GOT3 (cell line): ENCODE results near the gene GMEB2.
A peak's percentile ranks its signal among the peaks of the same experiment; 100 is the strongest.
"Not testable (repeated sequence)": the region's sequence is repeated elsewhere in the genome, so short reads cannot be mapped to it uniquely, and the experiment has no call there.

Experiments
- DNase-seq: peaks from one replicate; lab custom pipeline; 2025; ENCODE audit warnings: mixed read lengths; lab: John Stamatoyannopoulos, UW

The GMEB2 gene

DNA sequence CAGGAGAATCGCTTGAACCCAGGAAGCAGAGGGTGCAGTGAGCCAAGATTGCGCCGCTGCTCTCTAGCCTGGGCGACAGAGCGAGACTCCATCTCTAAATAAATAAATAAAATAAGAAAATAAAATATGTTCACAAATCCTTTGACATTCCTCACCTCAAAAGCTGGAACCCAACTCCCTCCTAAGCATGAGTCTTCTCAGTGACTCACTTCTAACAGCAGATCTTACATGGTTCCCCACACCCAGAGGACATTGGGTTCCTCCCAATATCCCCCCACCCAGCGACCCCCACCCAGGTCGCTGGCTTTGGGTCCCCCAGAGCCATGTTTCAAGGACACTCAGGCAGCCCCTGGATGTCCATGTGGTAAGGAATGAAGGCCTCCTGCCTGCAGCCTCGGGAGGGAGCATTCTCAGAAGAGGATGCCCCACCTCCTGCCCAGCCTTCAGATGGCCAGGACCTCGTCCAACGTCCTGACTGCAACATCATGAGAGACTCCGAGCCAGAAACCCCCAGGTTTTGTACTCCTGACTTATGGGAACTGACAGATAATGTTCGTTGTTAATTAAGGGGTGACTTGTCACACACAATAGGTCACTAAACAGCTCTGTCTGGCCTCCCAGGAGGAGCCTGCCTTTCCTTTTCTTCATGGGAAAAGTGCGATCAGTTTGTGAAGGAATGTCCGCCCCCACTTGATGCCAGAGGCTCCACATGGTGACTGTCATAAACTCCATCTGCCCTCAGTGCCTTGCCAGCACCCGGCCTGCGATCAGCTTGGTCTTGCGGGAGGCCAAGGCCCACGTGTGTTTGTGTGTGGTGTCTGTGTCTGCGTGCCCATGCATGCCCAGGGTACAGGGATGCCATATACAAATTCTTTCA is 10.1 kb upstream of the GMEB2 start:
- DNase-seq = no peak

DNA sequence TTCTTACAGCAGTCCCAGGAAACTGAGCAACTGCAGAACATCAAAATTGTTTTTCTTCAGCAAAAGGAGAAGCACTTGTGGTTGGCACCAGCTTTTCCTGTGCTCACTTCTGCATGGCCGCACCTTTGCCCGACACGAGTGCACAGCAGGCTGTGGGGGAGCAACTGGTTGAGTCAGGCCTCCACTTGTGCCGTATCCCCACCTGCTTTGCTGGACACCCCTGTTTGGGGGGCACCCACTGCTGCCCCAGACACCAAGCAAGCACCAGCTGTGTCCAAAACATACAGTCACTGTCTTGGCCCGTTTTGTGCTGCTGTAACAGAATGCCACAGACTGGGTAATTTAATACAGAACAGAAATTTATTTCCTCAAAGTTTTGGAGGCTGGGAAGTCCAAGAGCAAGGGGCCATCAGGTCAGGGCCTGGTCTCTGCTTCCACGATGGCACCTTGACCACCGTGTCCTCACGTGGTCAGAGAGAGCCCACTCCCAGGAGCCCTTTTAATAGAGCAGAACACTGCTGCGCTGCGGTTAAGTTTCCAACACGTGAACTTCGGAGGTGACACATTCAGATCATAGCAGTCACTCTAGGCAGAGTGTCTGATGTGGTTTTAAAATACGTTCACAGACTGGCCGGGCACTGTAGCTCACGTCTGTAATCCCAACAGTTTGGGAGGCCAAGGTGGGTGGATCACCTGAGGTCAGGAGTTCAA is 8.7 kb upstream of the GMEB2 start:
- no peak for DNase-seq

DNA sequence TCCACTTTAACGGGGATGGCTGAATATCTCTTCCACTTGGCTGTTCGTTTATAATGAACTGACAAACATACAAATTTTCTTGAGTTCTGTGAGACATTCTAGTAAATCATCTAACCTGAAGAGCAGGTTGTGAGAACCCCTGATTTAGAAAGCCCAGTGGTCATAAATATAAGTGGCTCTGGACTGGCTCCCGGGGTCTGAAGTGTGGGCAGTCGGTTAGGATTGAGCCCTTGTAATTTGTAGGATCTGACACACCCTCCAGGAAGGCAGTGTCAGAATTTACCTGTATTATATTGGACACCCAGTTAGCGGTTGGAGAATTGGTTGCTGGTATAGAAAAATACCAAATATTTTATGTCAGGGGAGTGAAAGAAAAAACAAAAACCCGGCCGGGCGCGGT is 6.8 kb upstream of the GMEB2 start:
- no peak for DNase-seq

DNA sequence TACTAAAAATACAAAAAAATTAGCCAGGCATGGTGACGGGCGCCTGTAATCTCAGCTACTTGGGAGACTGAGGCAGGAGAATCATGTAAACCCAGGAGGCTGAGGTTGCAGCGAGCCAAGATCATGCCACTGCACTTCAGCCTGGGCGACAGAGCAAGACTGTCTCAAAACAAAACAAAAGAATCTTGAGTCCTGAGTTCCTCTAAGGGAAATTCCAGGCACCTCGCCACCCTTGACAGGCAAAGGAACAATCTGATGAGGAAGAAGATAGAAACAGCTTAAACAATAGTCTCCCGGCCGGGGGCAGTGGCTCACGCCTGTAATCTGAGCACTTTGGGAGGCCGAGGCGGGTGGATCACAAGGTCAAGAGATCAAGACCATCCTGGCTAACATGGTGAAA is 4.5 kb upstream of the GMEB2 start:
- DNase-seq = not testable (repeated sequence)

DNA sequence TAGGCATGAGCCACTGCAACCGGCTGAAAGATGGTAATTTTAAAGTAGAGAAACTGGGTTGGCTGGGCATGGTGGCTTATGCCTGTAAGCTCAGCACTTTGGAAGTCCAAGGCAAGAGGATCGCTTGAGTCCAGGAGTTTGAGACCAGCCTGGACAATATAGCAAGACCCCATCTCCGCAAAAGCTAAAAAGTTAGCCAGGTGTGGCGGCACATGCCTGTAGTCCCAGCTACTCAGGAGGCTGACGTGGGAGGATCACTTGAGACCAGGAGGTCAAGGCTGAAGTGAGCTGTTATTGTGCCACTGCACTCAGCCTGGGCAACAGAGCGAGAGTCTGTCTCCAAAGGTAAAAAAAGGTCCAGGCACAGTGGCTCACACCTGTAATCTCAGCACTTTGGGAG is 4.1 kb upstream of the GMEB2 start:
- DNase-seq = not testable (repeated sequence)

DNA sequence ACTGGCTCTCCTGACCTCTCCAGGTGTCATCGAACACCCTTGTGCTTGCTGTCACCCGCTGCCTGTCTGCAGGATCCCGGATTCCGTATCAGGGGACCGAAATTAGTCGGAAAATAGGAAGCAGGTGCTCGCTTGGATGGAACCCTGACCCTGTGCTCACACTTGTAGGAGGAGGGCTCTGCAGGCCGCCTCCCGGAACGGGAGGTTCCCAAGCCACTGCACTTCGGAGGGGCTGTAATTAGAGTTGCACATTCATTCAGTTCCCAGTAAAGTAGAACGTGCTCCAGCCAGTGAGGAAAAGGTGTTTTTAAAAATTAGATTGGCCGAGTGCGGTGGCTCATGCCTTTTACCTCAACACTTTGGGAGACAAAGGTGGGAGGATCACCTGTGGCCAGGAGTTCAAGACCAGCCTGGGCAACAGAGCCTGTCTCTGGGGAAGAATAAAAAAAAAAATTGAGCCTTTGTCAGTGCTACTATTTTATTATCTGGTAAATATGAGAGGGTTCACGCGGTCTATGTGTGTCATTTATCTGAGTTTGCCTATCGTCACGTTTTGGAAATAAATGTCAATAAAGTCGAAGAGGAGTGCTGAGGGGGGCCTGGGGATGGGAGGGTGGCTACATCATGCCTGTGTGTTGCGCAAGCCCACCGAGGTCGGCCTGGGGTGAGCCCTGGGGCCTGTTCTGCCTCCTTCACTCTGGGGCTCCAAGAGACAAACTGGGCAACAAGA is 1.5 kb upstream of the GMEB2 start:
- peak; percentile 25 for DNase-seq

DNA sequence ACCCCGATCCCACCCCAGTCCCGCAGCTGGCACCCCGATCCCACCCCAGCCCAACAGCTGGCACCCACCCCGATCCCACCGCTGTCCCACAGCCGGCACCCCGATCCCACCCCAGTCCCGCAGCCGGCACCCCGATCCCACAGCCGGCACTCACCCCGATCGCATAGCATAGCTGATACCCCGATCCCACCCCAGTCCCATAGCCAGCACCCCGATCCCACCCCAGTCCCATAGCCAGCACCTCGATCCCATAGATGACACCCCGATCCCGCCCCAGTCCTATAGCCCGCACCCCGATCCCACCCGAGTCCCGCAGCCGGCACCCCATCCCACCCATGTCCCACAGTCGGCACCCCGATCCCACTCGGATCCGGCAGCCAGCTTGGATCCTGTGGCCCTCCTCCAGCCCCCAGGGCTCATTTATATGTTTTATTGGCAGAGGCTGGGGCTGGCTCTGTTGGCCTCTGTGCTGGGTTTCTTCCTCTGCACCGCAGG is 897 bp upstream of the GMEB2 start:
- DNase-seq = no peak

DNA sequence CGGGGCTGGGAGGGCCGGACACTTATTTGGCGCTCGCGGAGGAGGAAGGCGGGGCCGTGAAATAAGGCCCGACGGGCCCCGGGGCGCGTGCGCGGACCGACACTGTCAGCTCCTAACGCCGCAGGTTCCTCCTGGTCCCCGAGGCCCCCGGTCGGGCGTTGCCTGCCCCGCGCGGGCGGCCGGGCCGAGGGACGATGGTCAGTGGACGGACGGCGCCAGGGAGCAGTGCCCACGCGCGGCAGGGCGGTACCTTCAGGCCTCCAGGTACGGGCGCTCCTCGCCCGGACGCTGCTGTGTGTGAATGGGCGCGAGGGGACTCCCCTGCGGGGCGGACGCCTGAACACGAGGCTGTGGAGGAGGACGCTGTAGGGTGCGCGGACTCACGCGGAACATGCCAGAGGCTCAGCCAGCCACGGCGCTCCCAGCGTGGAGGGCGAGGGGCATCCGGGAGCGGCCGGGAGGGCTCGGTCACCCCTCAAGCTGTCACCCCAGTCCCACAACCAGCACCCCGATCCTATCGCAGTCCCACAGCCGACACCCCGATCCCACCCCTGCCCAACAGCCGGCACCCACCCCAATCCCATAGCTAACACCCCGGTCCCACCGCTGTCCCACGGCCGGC is 339 bp upstream of the GMEB2 start:
- DNase-seq = peak; percentile 91

DNA sequence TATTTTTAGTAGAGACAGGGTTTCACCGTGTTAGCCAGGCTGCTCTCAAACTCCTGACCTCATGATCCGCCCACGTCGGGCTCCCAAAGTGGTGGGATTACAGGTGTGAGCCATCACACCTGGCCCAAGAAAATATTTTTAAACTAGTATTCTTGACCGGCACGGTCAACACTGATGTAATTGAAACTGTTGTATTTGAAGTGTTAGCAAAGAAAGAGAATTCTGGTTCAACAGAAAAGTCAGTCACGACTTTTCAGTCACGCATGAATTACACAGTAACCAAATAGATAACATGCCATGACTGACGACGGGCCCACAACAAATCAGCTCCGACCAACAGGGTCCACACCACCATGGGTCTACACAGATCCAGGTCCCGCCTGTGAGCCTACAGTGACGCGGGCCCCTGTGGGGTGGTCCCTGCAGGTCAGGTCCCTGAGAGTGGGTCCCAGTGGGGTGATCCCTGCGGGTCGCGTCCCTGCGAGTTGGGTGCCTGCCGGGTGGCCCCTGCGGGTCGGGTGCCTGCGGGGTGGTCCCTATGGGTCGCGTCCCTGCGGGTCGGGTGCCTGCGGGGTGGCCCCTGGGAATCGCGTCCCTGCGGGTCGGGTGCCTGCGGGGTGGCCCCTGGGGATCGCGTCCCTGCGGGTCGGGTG is 1.0 kb downstream of the GMEB2 start:
- no peak for DNase-seq

DNA sequence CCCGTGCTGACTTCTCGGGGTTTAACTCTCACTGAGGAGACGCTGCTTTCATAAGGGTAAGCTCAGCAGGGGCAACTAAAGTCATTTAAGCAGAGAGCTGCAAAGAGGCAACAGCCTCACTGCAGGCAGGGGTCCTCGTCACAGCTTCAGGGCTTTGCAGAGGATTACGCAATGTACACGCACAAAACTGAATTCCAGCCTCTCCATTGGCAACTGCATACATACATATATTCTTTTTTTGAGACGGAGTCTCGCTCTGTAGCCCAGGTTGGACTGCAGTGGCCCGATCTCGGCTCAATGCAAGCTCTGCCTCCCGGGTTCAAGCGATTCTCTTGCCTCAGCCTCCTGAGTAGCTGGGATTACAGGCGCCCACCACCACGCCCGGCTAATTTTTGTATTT is 2.4 kb downstream of the GMEB2 start:
- DNase-seq = no peak

DNA sequence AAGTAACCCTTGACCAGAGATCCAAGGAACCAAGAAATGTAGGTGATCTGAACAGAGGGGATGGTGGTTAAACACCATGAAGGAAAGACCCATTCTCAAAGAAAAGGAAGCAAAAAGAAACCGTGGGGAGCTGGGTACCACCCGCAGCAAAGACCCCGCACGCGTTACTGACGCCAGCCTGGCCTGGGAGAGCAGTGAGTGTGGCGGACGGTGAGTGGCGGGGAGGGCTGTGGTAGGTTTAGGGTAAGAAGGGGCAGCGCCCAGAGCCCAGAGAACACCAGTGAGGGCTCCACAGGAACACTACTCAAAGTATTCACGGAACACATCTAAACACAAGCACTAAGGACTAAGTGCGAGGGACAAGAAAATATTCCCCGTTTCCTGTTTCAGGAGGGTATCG is 4.2 kb downstream of the GMEB2 start:
- DNase-seq = no peak

DNA sequence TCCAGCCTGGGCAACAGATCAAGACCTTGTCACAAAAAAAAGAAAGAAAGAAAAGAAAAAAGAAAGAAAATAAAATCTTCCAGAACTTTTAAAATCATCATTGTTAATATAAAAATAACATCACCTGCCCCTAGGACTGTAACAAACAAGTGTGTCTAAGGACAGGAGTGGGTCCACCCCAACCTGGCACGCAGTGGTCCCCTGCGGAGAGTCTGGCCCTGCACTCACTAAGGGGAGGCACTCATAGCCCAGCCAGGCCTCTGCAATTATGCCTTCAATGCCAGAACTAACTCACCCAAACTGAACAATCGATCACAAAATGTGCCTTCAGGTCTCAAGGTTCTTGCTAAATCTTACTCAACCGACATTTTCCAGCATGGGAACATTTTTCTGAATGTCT is 4.8 kb downstream of the GMEB2 start:
- no peak for DNase-seq

DNA sequence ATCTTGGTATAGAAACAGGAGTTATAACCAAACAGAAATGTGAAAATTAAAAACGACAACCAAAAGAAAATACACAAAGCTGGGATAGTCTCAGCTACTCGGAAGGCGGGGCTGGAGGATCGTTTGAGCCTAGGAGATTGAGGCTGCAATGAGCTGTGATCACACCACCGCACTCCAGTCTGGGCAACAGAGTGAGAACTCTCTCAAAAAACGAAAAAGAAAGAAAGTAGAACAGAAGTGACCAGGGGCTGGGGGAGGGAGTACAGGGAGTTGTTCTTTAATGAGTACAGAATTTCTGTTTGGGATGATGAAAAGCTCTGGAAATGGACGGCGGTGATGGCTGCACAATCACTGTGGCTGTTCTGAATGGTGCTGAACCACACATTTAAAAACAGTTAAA is 5.9 kb downstream of the GMEB2 start:
- DNase-seq = no peak

DNA sequence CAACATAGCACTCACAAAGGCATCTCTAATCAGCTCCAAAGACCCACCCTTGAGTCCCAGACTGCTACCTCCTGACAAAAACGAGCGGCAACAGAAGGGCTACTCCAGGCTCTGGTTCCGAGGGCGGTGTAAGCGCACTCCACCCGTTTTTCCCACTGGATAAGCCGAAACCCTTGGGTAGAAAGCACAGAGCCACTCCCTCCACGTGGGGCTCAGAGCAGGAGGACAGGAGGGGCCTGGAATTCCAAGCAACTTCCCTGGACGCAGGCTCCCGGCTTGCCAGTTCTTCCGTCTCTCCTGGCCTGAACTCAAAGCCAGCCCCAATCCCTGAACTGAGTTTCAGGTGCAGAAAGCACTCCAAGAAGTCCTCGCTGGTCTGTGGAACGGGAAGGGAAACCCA is 7.4 kb downstream of the GMEB2 start:
- DNase-seq = no peak

DNA sequence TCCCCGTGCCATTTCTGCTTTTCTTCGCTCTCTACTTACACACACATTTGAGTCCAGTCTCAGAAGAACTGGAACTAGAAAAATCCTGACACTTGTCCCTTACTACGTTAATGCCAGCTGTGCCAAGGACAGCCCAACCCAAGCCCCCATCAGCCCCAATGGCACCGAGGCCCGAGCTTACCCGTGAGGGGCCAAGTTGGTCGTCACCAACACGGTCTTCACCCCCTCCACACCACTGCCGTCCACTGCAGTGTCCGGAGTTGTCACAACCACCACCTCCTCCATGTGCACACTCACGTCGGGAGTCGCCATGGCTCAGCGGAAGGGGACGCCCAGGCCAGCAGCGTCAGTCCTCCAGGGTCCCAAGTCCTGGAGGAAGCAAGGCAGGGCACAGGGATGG is 7.8 kb downstream of the GMEB2 start:
- DNase-seq = no peak

DNA sequence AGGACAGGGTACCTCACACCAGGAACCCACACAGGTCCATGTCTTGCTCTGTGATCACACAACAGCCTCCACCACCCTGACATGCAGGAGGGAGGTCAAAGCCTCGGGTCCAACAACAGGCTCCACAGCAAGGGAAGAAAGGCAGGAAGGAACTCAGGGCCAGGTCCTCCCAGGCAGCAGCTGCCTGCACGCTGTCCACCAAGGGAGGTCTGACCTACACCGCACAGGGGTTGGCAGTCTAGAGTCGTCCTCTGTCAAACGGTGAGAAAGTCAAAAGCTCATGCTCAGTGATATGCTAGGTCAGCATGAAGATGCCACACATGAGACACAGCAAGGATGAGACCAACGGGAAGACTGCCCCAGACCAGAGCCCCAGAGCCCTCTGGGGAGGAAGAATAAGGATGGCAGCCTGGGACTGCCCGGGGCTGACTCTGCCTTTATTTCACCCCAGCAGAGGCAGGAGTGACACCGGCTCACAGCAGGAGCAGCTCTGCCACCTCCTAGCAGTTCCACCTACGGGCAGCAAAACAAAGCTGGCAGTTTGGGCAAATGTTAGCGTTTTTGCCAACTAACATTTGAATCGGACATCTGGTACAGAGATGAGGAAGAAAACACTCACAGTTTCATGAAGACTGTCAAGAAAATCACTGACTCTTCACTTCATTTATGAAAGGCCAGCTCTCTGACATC is 8.5 kb downstream of the GMEB2 start:
- no peak for DNase-seq

DNA sequence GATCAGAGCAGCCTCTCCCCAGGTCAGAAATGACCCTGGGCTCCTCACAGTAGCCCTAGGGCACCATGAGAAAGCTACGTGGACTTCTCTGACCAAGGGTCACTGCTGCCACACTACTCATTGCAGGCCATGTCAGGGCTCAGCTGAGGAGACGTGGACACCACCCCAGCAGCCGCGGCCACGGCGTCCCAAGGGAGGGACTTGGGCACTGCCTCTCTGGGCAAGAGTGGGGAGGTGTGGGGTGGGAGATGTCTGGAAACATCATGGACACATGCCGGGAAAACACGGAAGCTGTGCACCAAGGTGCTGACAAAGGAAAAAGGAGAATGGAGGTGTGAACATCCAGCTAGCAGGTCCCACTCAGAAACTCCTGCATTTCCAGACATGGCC is 9.0 kb downstream of the GMEB2 start:
- DNase-seq = no peak

DNA sequence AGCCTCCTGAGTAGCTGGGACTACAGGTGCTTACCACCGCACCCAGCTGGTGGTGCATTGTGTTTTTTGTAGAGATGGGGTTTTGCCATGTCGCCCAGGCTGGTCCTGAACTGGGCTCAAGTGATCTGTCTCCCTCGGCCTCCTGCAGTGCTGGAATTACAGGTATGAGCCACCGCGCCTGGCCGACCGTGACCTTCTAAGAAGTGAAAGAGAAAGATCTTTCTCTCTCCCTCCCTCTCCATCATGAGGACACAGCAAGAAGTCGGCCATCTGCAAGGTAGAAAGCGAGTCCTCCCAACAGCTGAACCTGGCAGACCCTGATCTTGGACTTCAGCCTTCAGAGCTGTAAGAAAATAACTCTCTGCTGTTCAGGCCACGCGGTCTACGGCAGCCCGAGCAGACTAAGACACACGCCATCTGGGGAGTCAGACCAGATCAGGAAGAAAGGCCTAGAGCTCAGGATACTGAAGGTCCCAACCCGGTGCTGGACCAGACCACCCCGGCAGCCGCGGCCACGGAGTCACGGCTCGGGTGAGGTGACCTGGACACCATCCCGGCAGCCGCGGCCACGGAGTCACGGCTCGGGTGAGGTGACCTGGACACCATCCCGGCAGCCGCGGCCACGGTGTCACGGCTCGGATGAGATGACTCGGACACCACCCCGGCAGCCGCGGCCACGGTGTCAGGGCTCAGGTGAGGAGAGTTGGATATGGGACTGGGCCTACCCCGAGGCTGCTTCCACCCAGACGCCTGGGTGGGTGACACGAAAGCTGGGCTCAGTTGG is 9.6 kb downstream of the GMEB2 start:
- DNase-seq = no peak

DNA sequence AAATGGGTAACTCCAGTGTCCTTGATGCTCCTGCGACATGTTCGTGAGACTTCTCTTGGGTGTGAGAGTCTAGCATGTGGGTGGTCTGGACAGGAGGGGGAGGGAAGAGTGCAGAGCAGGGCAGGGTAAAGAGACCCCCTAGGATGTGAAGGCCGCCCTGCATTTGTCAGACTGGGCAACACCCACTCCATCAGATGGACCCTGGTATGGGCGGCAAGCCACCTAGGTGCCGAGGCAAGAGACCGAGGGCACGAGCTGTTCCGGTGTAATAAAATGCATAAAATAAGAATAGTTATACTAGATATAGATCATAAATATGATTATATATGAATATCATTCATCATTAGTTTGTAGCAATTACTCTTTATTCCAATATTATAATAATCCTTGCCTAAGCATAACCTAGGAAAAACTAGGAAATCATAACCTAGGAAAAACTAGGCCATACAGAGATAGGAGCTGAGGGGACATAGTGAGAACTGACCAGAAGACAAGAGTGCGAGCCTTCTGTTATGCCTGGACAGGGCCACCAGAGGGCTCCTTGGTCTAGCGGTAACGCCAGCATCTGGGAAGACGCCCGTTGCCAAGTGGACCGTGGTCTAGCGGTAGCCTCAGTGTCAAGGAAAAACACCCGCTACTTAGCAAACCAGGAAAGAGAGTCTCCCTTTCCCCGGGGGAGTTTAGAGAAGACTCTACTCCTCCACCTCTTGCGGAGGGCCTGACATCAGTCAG is 12.9 kb downstream of the GMEB2 start:
- DNase-seq = not testable (repeated sequence)
